Osteoblast (primary cell): ENCODE measurements around the gene DUSP22. TPM values are rescaled to one million over a fixed set of nuclear protein-coding genes. Genes with fewer than 3 reads are reported as not detected.

Experiments
- DNase-seq: peaks from one replicate; pipeline ENCODE4 v3.0.0; 2011; ENCODE audit warnings: low spot score, mixed read lengths; ENCODE audit not compliant: insufficient read length; ENCODE audit errors: missing footprints
- H2AFZ ChIP-seq: 2 replicates; pipeline ENCODE4 v1.6.0; 2011; ENCODE audit warnings: mild to moderate bottlenecking, low read length
- H3K27ac ChIP-seq: 2 replicates; pipeline ENCODE4 v1.5.1; 2011; ENCODE audit warnings: mild to moderate bottlenecking, low read depth, low read length, moderate library complexity
- H3K27me3 ChIP-seq: 2 replicates; pipeline ENCODE4 v1.6.0; 2012; ENCODE audit warnings: mild to moderate bottlenecking, control low read depth, inconsistent platforms, low read length, moderate library complexity; ENCODE audit not compliant: insufficient read depth
- H3K36me3 ChIP-seq: 2 replicates; pipeline ENCODE4 v1.5.1; 2011; ENCODE audit warnings: mild to moderate bottlenecking, low read length, control low read depth, moderate library complexity; ENCODE audit not compliant: insufficient read depth
- H3K4me1 ChIP-seq: 2 replicates; pipeline ENCODE4 v1.5.1; 2011; ENCODE audit warnings: mild to moderate bottlenecking, low read length, control low read depth, moderate library complexity; ENCODE audit not compliant: insufficient read depth
- H3K4me2 ChIP-seq: 2 replicates; pipeline ENCODE4 v1.6.0; 2011; ENCODE audit warnings: mild to moderate bottlenecking, low read length; ENCODE audit not compliant: insufficient read depth
- H3K4me3 ChIP-seq: fragments of 200-600 bp; sonication (generic); 3 replicates; pipeline ENCODE4 v1.5.1; 2012; ENCODE audit warnings: mild to moderate bottlenecking, low read length, inconsistent platforms; ENCODE audit not compliant: insufficient read depth
- H3K79me2 ChIP-seq: 2 replicates; pipeline ENCODE4 v1.6.0; 2012; ENCODE audit warnings: mild to moderate bottlenecking, low read length, control low read depth, inconsistent platforms; ENCODE audit not compliant: insufficient read depth
- H3K9me3 ChIP-seq: 2 replicates; pipeline ENCODE4 v1.5.1; 2011; ENCODE audit warnings: low read depth, low read length, control low read depth
- H4K20me1 ChIP-seq: 2 replicates; pipeline ENCODE4 v1.6.0; 2012; ENCODE audit warnings: mild to moderate bottlenecking, low read length, control low read depth; ENCODE audit not compliant: insufficient read depth
- CTCF ChIP-seq: IDR thresholded peaks from 2 replicates; pipeline ENCODE4 v1.5.1; 2011; ENCODE audit warnings: mild to moderate bottlenecking, low read depth, low read length, moderate library complexity; ENCODE audit errors: extremely low read depth
- total RNA-seq: library from RNA; depleted of rRNA; stranded (reverse); fragments of >200 nt; gene quantifications from 2 replicates; pipeline ENCODE4 v1.2.3, GENCODE V29; 2012

The DUSP22 gene
- total RNA-seq, 1 donor = 18.1 TPM

GRCh38 chr6:318243-318890 lies 26.1 kb downstream of the DUSP22 start:
- Histone ChIP-seq H3K4me1 (no peaks in the 10 kb centered on the region), H4K20me1 (peaks cover 4% of the 10 kb centered on the region), H3K36me3 (no peaks in the 10 kb centered on the region), H3K27me3 (no peaks in the 10 kb centered on the region), H3K27ac (no peak overlapping the region), H2AFZ (no peak overlapping the region), H3K9me3 (no peaks in the 10 kb centered on the region), H3K4me3 (no peak overlapping the region), H3K4me2 (no peak overlapping the region), H3K79me2 (no peaks in the 10 kb centered on the region)
- TF ChIP-seq CTCF = no peak
- no peak for DNase-seq

- no peaks in the 10 kb centered on the region for H3K79me2 ChIP-seq
- no peak overlapping the region for H3K4me2 ChIP-seq
- no peaks in the 10 kb centered on the region for H3K9me3 ChIP-seq
- no peak overlapping the region for H3K27ac ChIP-seq
- peaks cover 9% of the 10 kb centered on the region for H4K20me1 ChIP-seq
- H3K4me1 ChIP-seq = no peaks in the 10 kb centered on the region
- TF ChIP-seq CTCF = no peak
- no peak overlapping the region for H2AFZ ChIP-seq
- no peaks in the 10 kb centered on the region for H3K27me3 ChIP-seq
- no peak overlapping the region for H3K4me3 ChIP-seq
- DNase-seq = no peak
- H3K36me3 ChIP-seq = no peaks in the 10 kb centered on the region
Observed at GRCh38 chr6:319177-320131, 27.2 kb downstream of the DUSP22 start.

- H3K4me2 ChIP-seq = no peak overlapping the region
- H3K4me3 ChIP-seq = no peak overlapping the region
- no peaks in the 10 kb centered on the region for H3K36me3 ChIP-seq
- H3K9me3 ChIP-seq = no peaks in the 10 kb centered on the region
- H3K4me1 ChIP-seq = no peaks in the 10 kb centered on the region
- DNase-seq = no peak
- peaks cover 9% of the 10 kb centered on the region for H4K20me1 ChIP-seq
- H3K27me3 ChIP-seq = no peaks in the 10 kb centered on the region
- no peak overlapping the region for H3K27ac ChIP-seq
- H3K79me2 ChIP-seq = no peaks in the 10 kb centered on the region
- no peak for TF ChIP-seq CTCF
- no peak overlapping the region for H2AFZ ChIP-seq
Observed at GRCh38 chr6:320351-321157, 28.3 kb downstream of the DUSP22 start.
